Neural progenitor cell (in vitro differentiated cells): ENCODE results near the gene KRTAP9-9. TPM values are rescaled to one million over a fixed set of nuclear protein-coding genes. Genes with fewer than 3 reads are reported as not detected.
"Not testable (repeated sequence)": the region's sequence is repeated elsewhere in the genome, so short reads cannot be mapped to it uniquely, and the experiment has no call there.

Experiments used
- DNase-seq: peaks from one replicate; pipeline ENCODE4 v3.0.0-alpha.2; 2016; ENCODE audit warnings: low spot score
- H2AFZ ChIP-seq: fragments of 200-600 bp; sonication (generic); replicated peaks from 2 replicates; pipeline ENCODE4 v1.6.1; 2016; ENCODE audit warnings: antibody characterized with exemption
- H3F3A ChIP-seq: fragments of 200-600 bp; sonication (generic); 2 replicates; pipeline ENCODE4 v1.6.1; 2016; ENCODE audit warnings: antibody characterized with exemption, low read depth
- H3K27ac ChIP-seq: fragments of 200-600 bp; sonication (generic); 2 replicates; pipeline ENCODE4 v1.5.1; 2016; ENCODE audit warnings: mild to moderate bottlenecking
- H3K27me3 ChIP-seq: fragments of 200-600 bp; sonication (generic); 2 replicates; pipeline ENCODE4 v1.6.1; 2016; ENCODE audit warnings: mild to moderate bottlenecking, moderate library complexity
- H3K36me3 ChIP-seq: fragments of 200-600 bp; sonication (generic); 2 replicates; pipeline ENCODE4 v1.5.1; 2016
- H3K4me1 ChIP-seq: fragments of 200-600 bp; sonication (generic); 2 replicates; pipeline ENCODE4 v1.6.1; 2016; ENCODE audit warnings: mixed run types
- H3K4me2 ChIP-seq: fragments of 200-600 bp; sonication (generic); 2 replicates; pipeline ENCODE4 v1.6.1; 2016
- H3K4me3 ChIP-seq: fragments of 200-600 bp; sonication (generic); 2 replicates; pipeline ENCODE4 v1.5.1; 2016
- H3K79me2 ChIP-seq: fragments of 200-600 bp; sonication (generic); 2 replicates; pipeline ENCODE4 v1.6.1; 2016; ENCODE audit warnings: low read depth
- H3K9ac ChIP-seq: fragments of 200-600 bp; sonication (generic); 2 replicates; pipeline ENCODE4 v1.6.1; 2016
- H3K9me3 ChIP-seq: fragments of 200-600 bp; sonication (generic); 2 replicates; pipeline ENCODE4 v1.5.1; 2016; ENCODE audit warnings: low read depth
- H4K20me1 ChIP-seq: fragments of 200-600 bp; sonication (generic); 2 replicates; pipeline ENCODE4 v1.6.1; 2016; ENCODE audit warnings: low read depth
- H3K27ac Mint-ChIP-seq: 3 replicates; pipeline ENCODE4 v1.8.0; 2021; ENCODE audit warnings: mixed read lengths
- H3K27me3 Mint-ChIP-seq: 2 replicates; pipeline ENCODE4 v1.8.0; 2022; ENCODE audit warnings: low read depth, mild to moderate bottlenecking, inconsistent platforms, moderate library complexity, mixed read lengths; ENCODE audit not compliant: insufficient read depth
- H3K36me3 Mint-ChIP-seq: 3 replicates; pipeline ENCODE4 v1.8.0; 2021; ENCODE audit warnings: mixed read lengths
- H3K4me1 Mint-ChIP-seq: 3 replicates; pipeline ENCODE4 v1.8.0; 2021; ENCODE audit warnings: mixed read lengths
- H3K4me3 Mint-ChIP-seq: 3 replicates; pipeline ENCODE4 v1.8.0; 2021; ENCODE audit warnings: mild to moderate bottlenecking, moderate library complexity, mixed read lengths
- H3K9me3 Mint-ChIP-seq: 3 replicates; pipeline ENCODE4 v1.8.0; 2020; ENCODE audit warnings: mixed read lengths
- CTCF ChIP-seq: fragments of 200-600 bp; sonication (generic); IDR thresholded peaks from 2 replicates; pipeline ENCODE4 v1.5.1; 2017; ENCODE audit warnings: antibody characterized with exemption, mild to moderate bottlenecking
- EZH2 ChIP-seq: fragments of 200-600 bp; sonication (generic); IDR thresholded peaks from 2 replicates; pipeline ENCODE4 v1.6.1; 2017; ENCODE audit warnings: antibody characterized with exemption, mild to moderate bottlenecking, moderate library complexity
- EZH2phosphoT487 ChIP-seq: fragments of 200-600 bp; sonication (generic); IDR thresholded peaks from 2 replicates; pipeline ENCODE4 v1.6.1; 2017; ENCODE audit warnings: antibody characterized with exemption
- total RNA-seq: library from RNA; depleted of rRNA; stranded (reverse); fragments of >200 nt; gene quantifications from 2 replicates; pipeline ENCODE4 v1.2.3, GENCODE V29; 2015; ENCODE audit warnings: low replicate concordance

Gene KRTAP9-9
- total RNA-seq, 1 donor from 2014 or later, result not detected

GRCh38 chr17:41230094-41230493 lies 25.1 kb upstream of the KRTAP9-9 start:
- no peak overlapping the region for H3K27ac Mint-ChIP-seq
- peaks cover 5% of the 10 kb centered on the region for H3K27me3 Mint-ChIP-seq
- Histone ChIP-seq H2AFZ (no peak overlapping the region), H3K27me3 (no peaks in the 10 kb centered on the region), H3K9ac (no peak overlapping the region), H3K4me3 (no peak overlapping the region), H3F3A (no peaks in the 10 kb centered on the region), H3K36me3 (no peaks in the 10 kb centered on the region), H3K9me3 (no peaks in the 10 kb centered on the region), H4K20me1 (no peaks in the 10 kb centered on the region), H3K79me2 (no peaks in the 10 kb centered on the region), H3K4me2 (no peak overlapping the region), H3K27ac (no peak overlapping the region), H3K4me1 (no peaks in the 10 kb centered on the region)
- H3K9me3 Mint-ChIP-seq, result no peaks in the 10 kb centered on the region
- H3K36me3 Mint-ChIP-seq, result no peaks in the 10 kb centered on the region
- DNase-seq, result no peak
- H3K4me1 Mint-ChIP-seq, result no peaks in the 10 kb centered on the region
- no peak overlapping the region for H3K4me3 Mint-ChIP-seq
- TF ChIP-seq EZH2 (no peak), EZH2phosphoT487 (no peak), CTCF (no peak)

- Histone ChIP-seq H3K9me3 (no peaks in the 10 kb centered on the region), H3K27ac (no peak overlapping the region), H3K9ac (no peak overlapping the region), H3K79me2 (no peaks in the 10 kb centered on the region), H3K4me2 (no peak overlapping the region), H3K4me1 (no peaks in the 10 kb centered on the region), H4K20me1 (no peaks in the 10 kb centered on the region), H3K4me3 (no peak overlapping the region), H3F3A (no peaks in the 10 kb centered on the region), H3K36me3 (no peaks in the 10 kb centered on the region), H3K27me3 (no peaks in the 10 kb centered on the region), H2AFZ (no peak overlapping the region)
- no peak overlapping the region for H3K4me3 Mint-ChIP-seq
- no peaks in the 10 kb centered on the region for H3K36me3 Mint-ChIP-seq
- DNase-seq, result no peak
- no peaks in the 10 kb centered on the region for H3K4me1 Mint-ChIP-seq
- H3K27ac Mint-ChIP-seq, result no peak overlapping the region
- H3K27me3 Mint-ChIP-seq, result peaks cover 5% of the 10 kb centered on the region
- H3K9me3 Mint-ChIP-seq, result no peaks in the 10 kb centered on the region
- no peak for TF ChIP-seq EZH2
- no peak for TF ChIP-seq EZH2phosphoT487
- TF ChIP-seq CTCF, result no peak
Measured at GRCh38 chr17:41231731-41232130, 23.5 kb upstream of the KRTAP9-9 start.

GRCh38 chr17:41232399-41233105 lies 22.6 kb upstream of the KRTAP9-9 start, which contains the start of gene KRTAP9-3:
TSS of gene KRTAP9-3 (plus strand) at chr17:41232449. CDS start at chr17:41232502, 53 bp downstream.
- H3K9me3 ChIP-seq, H3K4me1 Mint-ChIP-seq, H3K9ac ChIP-seq, H3K4me1 ChIP-seq, H3K4me3 Mint-ChIP-seq, H3K4me3 ChIP-seq, DNase-seq, H3K36me3 ChIP-seq, H3K36me3 Mint-ChIP-seq, H3K79me2 ChIP-seq, H3K9me3 Mint-ChIP-seq, H2AFZ ChIP-seq, H3K27ac Mint-ChIP-seq, H3K27me3 ChIP-seq, H3K27ac ChIP-seq, H3F3A ChIP-seq, H3K27me3 Mint-ChIP-seq, H3K4me2 ChIP-seq, H4K20me1 ChIP-seq: not testable (repeated sequence)

GRCh38 chr17:41237116-41237515 lies 18.1 kb upstream of the KRTAP9-9 start:
- H3K27me3 Mint-ChIP-seq, H3K27ac Mint-ChIP-seq, H3K79me2 ChIP-seq, H3K36me3 Mint-ChIP-seq, H3K27me3 ChIP-seq, H3K9me3 ChIP-seq, H3K27ac ChIP-seq, H3K4me1 Mint-ChIP-seq, H3K4me3 Mint-ChIP-seq, H3K36me3 ChIP-seq, H3K9me3 Mint-ChIP-seq, H3K4me1 ChIP-seq, DNase-seq, H4K20me1 ChIP-seq, H2AFZ ChIP-seq, H3K4me3 ChIP-seq, H3F3A ChIP-seq, H3K9ac ChIP-seq, H3K4me2 ChIP-seq: not testable (repeated sequence)

GRCh38 chr17:41237949-41238437 lies 17.2 kb upstream of the KRTAP9-9 start, which contains the start of gene KRTAP9-8:
TSS of gene KRTAP9-8 (plus strand) at chr17:41237999. CDS start at chr17:41238052, 53 bp downstream.
- H3K9me3 Mint-ChIP-seq, H3K27me3 Mint-ChIP-seq, H3K4me3 Mint-ChIP-seq, H2AFZ ChIP-seq, H3F3A ChIP-seq, H3K27ac Mint-ChIP-seq, H3K79me2 ChIP-seq, H4K20me1 ChIP-seq, H3K27me3 ChIP-seq, H3K4me1 Mint-ChIP-seq, H3K4me2 ChIP-seq, H3K9ac ChIP-seq, H3K27ac ChIP-seq, H3K4me1 ChIP-seq, H3K36me3 Mint-ChIP-seq, H3K4me3 ChIP-seq, DNase-seq, H3K36me3 ChIP-seq, H3K9me3 ChIP-seq: not testable (repeated sequence)

- H3K79me2 ChIP-seq, H3K9me3 Mint-ChIP-seq, H3K4me3 ChIP-seq, H2AFZ ChIP-seq, H3K27me3 ChIP-seq, H3K4me2 ChIP-seq, H3K4me1 ChIP-seq, H3K36me3 Mint-ChIP-seq, H3K27ac Mint-ChIP-seq, H4K20me1 ChIP-seq, H3K9me3 ChIP-seq, DNase-seq, H3K4me1 Mint-ChIP-seq, H3K27me3 Mint-ChIP-seq, H3K27ac ChIP-seq, H3K36me3 ChIP-seq, H3F3A ChIP-seq, H3K9ac ChIP-seq, H3K4me3 Mint-ChIP-seq: not testable (repeated sequence)
Measured at GRCh38 chr17:41246995-41247787, 8.0 kb upstream of the KRTAP9-9 start.
